HepG2 (cell line): ENCODE measurements around the gene PXMP4. TPM values are rescaled to one million over a fixed set of nuclear protein-coding genes. Genes with fewer than 3 reads are reported as not detected.

Source experiments
- ATM ChIP-seq: fragments of 450-650 bp; IDR thresholded peaks from 2 replicates; pipeline ENCODE4 v1.7.1; 2017; ENCODE audit warnings: mild to moderate bottlenecking, borderline replicate concordance
- E2F1 ChIP-seq: sonication (generic); formaldehyde crosslinking; IDR thresholded peaks from 2 replicates; pipeline ENCODE4 v1.5.0; 2020; ENCODE audit warnings: missing genetic modification reagents
- GZF1 ChIP-seq: sonication (generic); formaldehyde crosslinking; IDR thresholded peaks from 2 replicates; pipeline ENCODE4 v1.5.1; 2020; ENCODE audit warnings: mild to moderate bottlenecking, missing genetic modification reagents
- HMG20A ChIP-seq: IDR thresholded peaks from 2 replicates; pipeline ENCODE4 v1.6.1; 2016; ENCODE audit warnings: borderline replicate concordance
- IKZF1 ChIP-seq: fragments of 450-650 bp; IDR thresholded peaks from 2 replicates; pipeline ENCODE4 v1.7.1; 2016
- MNT ChIP-seq: fragments of 450-650 bp; IDR thresholded peaks from 2 replicates; pipeline ENCODE4 v1.6.1; 2016
- NAIF1 ChIP-seq: sonication (generic); formaldehyde crosslinking; IDR thresholded peaks from 2 replicates; pipeline ENCODE4 v1.5.0; 2020; ENCODE audit warnings: mild to moderate bottlenecking, missing genetic modification reagents, borderline replicate concordance
- PAX8 ChIP-seq: sonication (generic); formaldehyde crosslinking; IDR thresholded peaks from 2 replicates; pipeline ENCODE4 v1.8.0; 2022; ENCODE audit warnings: mild to moderate bottlenecking, missing genetic modification reagents, borderline replicate concordance
- PBX2 ChIP-seq: IDR thresholded peaks from 2 replicates; pipeline ENCODE4 v1.6.1; 2016; ENCODE audit warnings: control low read depth
- SP5 ChIP-seq: IDR thresholded peaks from 2 replicates; pipeline ENCODE4 v1.6.1; 2016; ENCODE audit warnings: low read depth, borderline replicate concordance
- TRIM22 ChIP-seq: fragments of 450-650 bp; IDR thresholded peaks from 2 replicates; pipeline ENCODE4 v1.6.1; 2017
- TSC22D2 ChIP-seq: sonication (generic); formaldehyde crosslinking; IDR thresholded peaks from 2 replicates; pipeline ENCODE4 v1.5.1; 2020; ENCODE audit warnings: missing genetic modification reagents, mild to moderate bottlenecking, borderline replicate concordance
- ZFX ChIP-seq: sonication (generic); formaldehyde crosslinking; IDR thresholded peaks from 2 replicates; pipeline ENCODE4 v1.4.0; 2020; ENCODE audit warnings: mild to moderate bottlenecking, low read depth, missing genetic modification reagents, moderate library complexity
- ZNF230 ChIP-seq: sonication (generic); formaldehyde crosslinking; IDR thresholded peaks from 2 replicates; pipeline ENCODE4 v1.4.0; 2020; ENCODE audit warnings: mild to moderate bottlenecking, missing genetic modification reagents
- ZNF552 ChIP-seq: sonication (generic); formaldehyde crosslinking; IDR thresholded peaks from 2 replicates; pipeline ENCODE4 v1.9.0; 2022; ENCODE audit warnings: missing genetic modification reagents, mild to moderate bottlenecking, borderline replicate concordance
- ZNF567 ChIP-seq: sonication (generic); formaldehyde crosslinking; IDR thresholded peaks from 2 replicates; pipeline ENCODE4 v1.8.1; 2023; ENCODE audit warnings: mild to moderate bottlenecking, missing genetic modification reagents, borderline replicate concordance
- ZNF678 ChIP-seq: sonication (generic); formaldehyde crosslinking; IDR thresholded peaks from 2 replicates; pipeline ENCODE4 v1.4.0; 2020; ENCODE audit warnings: mild to moderate bottlenecking, missing genetic modification reagents
- ZNF687 ChIP-seq: sonication (generic); formaldehyde crosslinking; IDR thresholded peaks from 2 replicates; pipeline ENCODE4 v1.5.1; 2020; ENCODE audit warnings: mild to moderate bottlenecking, missing genetic modification reagents, moderate library complexity
- ZNF850 ChIP-seq: sonication (generic); formaldehyde crosslinking; conservative IDR thresholded peaks from 2 replicates; pipeline ENCODE4 v1.9.0; 2021; ENCODE audit warnings: mild to moderate bottlenecking, missing genetic modification reagents
- ZSCAN25 ChIP-seq: sonication (generic); formaldehyde crosslinking; IDR thresholded peaks from 2 replicates; pipeline ENCODE4 v1.8.0; 2022; ENCODE audit warnings: mild to moderate bottlenecking, missing genetic modification reagents
- polyA plus RNA-seq, 8 experiments: library from polyadenylated mRNA; depleted of rRNA in 3 of 8; stranded (reverse) in 7 of 8; unstranded in 1 of 8; fragments of >200 nt; fragmentation: Illumina TruSeq in 4 of 8; extraction: Trizol in 4 of 8; gene quantifications; 2 replicates each; pipeline versions ENCODE4 v1.2.1 to v1.2.3, GENCODE V29; 2011 to 2016; ENCODE audit warnings: low read depth in 4 of 8, missing spikeins in 1 of 8, mixed read lengths in 1 of 8; ENCODE audit not compliant: insufficient read depth in 1 of 8
- total RNA-seq, 5 experiments: library from RNA; depleted of rRNA; stranded (reverse); fragments of >200 nt; fragmentation: Illumina TruSeq; extraction: Trizol; gene quantifications; 2 replicates each; pipeline ENCODE4 v1.2.3, GENCODE V29; 2016; ENCODE audit warnings: low read depth in 1 of 5

The PXMP4 gene
- total and polyA plus RNA-seq, 2 of the 13 experiments (the other 11 are each of a cell fraction or from before 2014, with no cell fraction given) = not detected

- TF ChIP-seq ZNF850 (CRISPR knock-in tag) (peak; percentile 84; the same call in 1 of the 2 replicates), HMG20A (CRISPR knock-in tag) (no peak), PAX8 (CRISPR knock-in tag) (peak; percentile 84; the same call in 1 of the 2 replicates), GZF1 (CRISPR knock-in tag) (no peak; the same call in none of the 2 replicates), ZNF687 (peak; percentile 99), E2F1 (CRISPR knock-in tag) (0 out of 2 replicates have a peak, but pooled peaks have one; percentile 12), SP5 (CRISPR knock-in tag) (peak; percentile 93), MNT (no peak), TSC22D2 (peak; percentile 94), ZNF678 (CRISPR knock-in tag) (peak; percentile 29; the same call in 1 of the 2 replicates), NAIF1 (peak; percentile 66; the same call in 1 of the 2 replicates), PBX2 (CRISPR knock-in tag) (no peak), ZNF552 (CRISPR knock-in tag) (peak; percentile 69), ZFX (CRISPR knock-in tag) (peak; percentile 78), TRIM22 (no peak), ZSCAN25 (CRISPR knock-in tag) (peak; percentile 84), IKZF1 (no peak), ZNF230 (CRISPR knock-in tag) (peak; percentile 88; the same call in 1 of the 2 replicates), ZNF567 (CRISPR knock-in tag) (peak; percentile 90; the same call in 1 of the 2 replicates), ATM (no peak)
Measured at GRCh38 chr20:33663161-33664084, 56.7 kb downstream of the PXMP4 start (continued).
